H1 (cell line): ENCODE measurements around the gene MYBPC2.

ENCODE experiments used
- BACH1 ChIP-seq: IDR thresholded peaks from 2 replicates; pipeline ENCODE4 v1.6.1; 2012; ENCODE audit warnings: low read length, improper control_type of control experiment
- CREB1 ChIP-seq: IDR thresholded peaks from 2 replicates; pipeline ENCODE4 v1.6.1; 2012; ENCODE audit warnings: inconsistent platforms
- EP300 ChIP-seq, 2 experiments: IDR thresholded peaks; 1 replicate in 1 of 2; 2 replicates in 1 of 2; pipeline ENCODE4 v1.6.1; 2011 to 2012; ENCODE audit warnings: low read depth in 2 of 2, low read length in 2 of 2, mild to moderate bottlenecking in 2 of 2, borderline replicate concordance in 1 of 2, inconsistent platforms in 1 of 2, moderate library complexity in 1 of 2
- NANOG ChIP-seq: IDR thresholded peaks from 2 replicates; pipeline ENCODE4 v1.6.1; 2011; ENCODE audit warnings: low read length, low read depth, mild to moderate bottlenecking, inconsistent platforms; ENCODE audit not compliant: insufficient read depth, poor library complexity, severe bottlenecking
- RXRA ChIP-seq: IDR thresholded peaks from 2 replicates; pipeline ENCODE4 v1.6.1; 2011; ENCODE audit warnings: low read depth, mild to moderate bottlenecking, low read length, moderate library complexity; ENCODE audit not compliant: insufficient read depth
- SP2 ChIP-seq: IDR thresholded peaks from 2 replicates; pipeline ENCODE4 v1.6.1; 2012; ENCODE audit warnings: mild to moderate bottlenecking, low read length, inconsistent platforms
- TBP ChIP-seq: IDR thresholded peaks from 2 replicates; pipeline ENCODE4 v1.6.1; 2011; ENCODE audit warnings: low read depth, low read length, improper control_type of control experiment
- TCF12 ChIP-seq: IDR thresholded peaks from 2 replicates; pipeline ENCODE4 v1.6.1; 2011; ENCODE audit warnings: low read depth, mild to moderate bottlenecking, low read length
- TF ChIP-seq, protein P1 (sequence below), 3 experiments: IDR thresholded peaks; 1 replicate in 2 of 3; 2 replicates in 1 of 3; pipeline versions ENCODE4 v1.5.1 to v1.6.1; 2011; ENCODE audit warnings: low read length in 3 of 3, mild to moderate bottlenecking in 3 of 3, inconsistent platforms in 2 of 3, low read depth in 1 of 3, moderate library complexity in 1 of 3; ENCODE audit not compliant: insufficient read depth in 1 of 3; ENCODE audit errors: control extremely low read depth in 1 of 3

DNA sequence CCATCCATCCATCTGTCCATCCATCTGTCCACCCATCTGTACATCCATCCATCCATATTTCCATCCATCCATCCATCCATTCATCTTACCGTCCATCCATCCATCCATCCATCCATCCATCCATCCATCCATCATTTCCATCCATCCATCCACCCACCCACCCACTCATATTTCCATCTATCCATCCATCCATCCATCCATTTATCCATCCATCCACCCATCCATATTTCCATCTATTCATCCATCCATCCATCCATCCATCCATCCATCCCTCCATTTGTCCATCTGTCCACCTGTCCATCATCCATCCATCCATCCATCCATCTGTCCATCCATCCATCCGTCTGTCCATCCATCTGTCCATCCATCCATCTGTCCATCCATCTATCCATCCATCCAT is 23.3 kb downstream of the MYBPC2 start:
- TF ChIP-seq EP300 (IDR thresholded peaks at IDR 0.05; ENCODE audit: borderline replicate concordance in 1 of 2, low read depth in 2 of 2, low read length in 2 of 2) (no peak), SP2 (no peak), TBP (no peak), TCF12 (no peak), NANOG (no peak), RXRA (no peak), CREB1 (no peak), BACH1 (no peak)
- TF ChIP-seq, protein P1, sequence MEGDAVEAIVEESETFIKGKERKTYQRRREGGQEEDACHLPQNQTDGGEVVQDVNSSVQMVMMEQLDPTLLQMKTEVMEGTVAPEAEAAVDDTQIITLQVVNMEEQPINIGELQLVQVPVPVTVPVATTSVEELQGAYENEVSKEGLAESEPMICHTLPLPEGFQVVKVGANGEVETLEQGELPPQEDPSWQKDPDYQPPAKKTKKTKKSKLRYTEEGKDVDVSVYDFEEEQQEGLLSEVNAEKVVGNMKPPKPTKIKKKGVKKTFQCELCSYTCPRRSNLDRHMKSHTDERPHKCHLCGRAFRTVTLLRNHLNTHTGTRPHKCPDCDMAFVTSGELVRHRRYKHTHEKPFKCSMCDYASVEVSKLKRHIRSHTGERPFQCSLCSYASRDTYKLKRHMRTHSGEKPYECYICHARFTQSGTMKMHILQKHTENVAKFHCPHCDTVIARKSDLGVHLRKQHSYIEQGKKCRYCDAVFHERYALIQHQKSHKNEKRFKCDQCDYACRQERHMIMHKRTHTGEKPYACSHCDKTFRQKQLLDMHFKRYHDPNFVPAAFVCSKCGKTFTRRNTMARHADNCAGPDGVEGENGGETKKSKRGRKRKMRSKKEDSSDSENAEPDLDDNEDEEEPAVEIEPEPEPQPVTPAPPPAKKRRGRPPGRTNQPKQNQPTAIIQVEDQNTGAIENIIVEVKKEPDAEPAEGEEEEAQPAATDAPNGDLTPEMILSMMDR (IDR thresholded peaks at IDR 0.05; ENCODE audit: control extremely low read depth in 1 of 3, insufficient read depth in 1 of 3, low read depth in 1 of 3, low read length in 3 of 3) = no peak
